ENCODE results near the gene R3HDM2.
"Not testable (repeated sequence)": the region's sequence is repeated elsewhere in the genome, so short reads cannot be mapped to it uniquely, and the experiment has no call there.

Gene R3HDM2

GRCh38 chr12:57370696-57371095 lies 60.1 kb downstream of the R3HDM2 start:
- no peak for DNase-seq

GRCh38 chr12:57370072-57370471 lies 60.8 kb downstream of the R3HDM2 start:
- no peak for DNase-seq

GRCh38 chr12:57369202-57369601 lies 61.6 kb downstream of the R3HDM2 start:
- DNase-seq: no peak

- DNase-seq: no peak
Observed at GRCh38 chr12:57368349-57369095, 62.3 kb downstream of the R3HDM2 start.

- DNase-seq: no peak
Observed at GRCh38 chr12:57367121-57367520, 63.7 kb downstream of the R3HDM2 start.

GRCh38 chr12:57366315-57366714 lies 64.5 kb downstream of the R3HDM2 start:
- DNase-seq: no peak

- not testable (repeated sequence) for DNase-seq
Observed at GRCh38 chr12:57364156-57364555, 66.7 kb downstream of the R3HDM2 start.

- DNase-seq: no peak
Observed at GRCh38 chr12:57360468-57360867, 70.4 kb downstream of the R3HDM2 start.

- no peak for DNase-seq
Observed at GRCh38 chr12:57358646-57359045, 72.2 kb downstream of the R3HDM2 start.

- DNase-seq: no peak
Observed at GRCh38 chr12:57355734-57356133, 75.1 kb downstream of the R3HDM2 start.

GRCh38 chr12:57352166-57352565 lies 78.7 kb downstream of the R3HDM2 start:
- DNase-seq: no peak

GRCh38 chr12:57347284-57347683 lies 83.6 kb downstream of the R3HDM2 start:
- no peak for DNase-seq

GRCh38 chr12:57343703-57344378 lies 87.0 kb downstream of the R3HDM2 start:
- DNase-seq: no peak

GRCh38 chr12:57342207-57342691 lies 88.6 kb downstream of the R3HDM2 start:
- DNase-seq: no peak

- no peak for DNase-seq
Observed at GRCh38 chr12:57341275-57341990, 89.4 kb downstream of the R3HDM2 start.

GRCh38 chr12:57340104-57340503 lies 90.7 kb downstream of the R3HDM2 start:
- peak; percentile 48 for DNase-seq

- DNase-seq: not testable (repeated sequence)
Observed at GRCh38 chr12:57336299-57336698, 94.5 kb downstream of the R3HDM2 start.

- DNase-seq: no peak
Observed at GRCh38 chr12:57334219-57334618, 96.6 kb downstream of the R3HDM2 start.

GRCh38 chr12:57332646-57333312 lies 98.1 kb downstream of the R3HDM2 start:
- DNase-seq: no peak

GRCh38 chr12:57330992-57331391 lies 99.9 kb downstream of the R3HDM2 start:
- no peak for DNase-seq

- DNase-seq: no peak
Observed at GRCh38 chr12:57329219-57329618, 101.6 kb downstream of the R3HDM2 start.

GRCh38 chr12:57325395-57325794 lies 105.4 kb downstream of the R3HDM2 start:
- DNase-seq: no peak

GRCh38 chr12:57323416-57323815 lies 107.4 kb downstream of the R3HDM2 start:
- no peak for DNase-seq
